ENCODE data around the gene PAQR3. TPM values are rescaled to one million over a fixed set of nuclear protein-coding genes. Genes with fewer than 3 reads are reported as not detected.

Gene PAQR3
- total and polyA plus RNA-seq, 9 of the 15 experiments (the other 6 are each of a cell fraction or from before 2014, with no cell fraction given): 10.7 to 77.1 (median 31.6) TPM

DNA sequence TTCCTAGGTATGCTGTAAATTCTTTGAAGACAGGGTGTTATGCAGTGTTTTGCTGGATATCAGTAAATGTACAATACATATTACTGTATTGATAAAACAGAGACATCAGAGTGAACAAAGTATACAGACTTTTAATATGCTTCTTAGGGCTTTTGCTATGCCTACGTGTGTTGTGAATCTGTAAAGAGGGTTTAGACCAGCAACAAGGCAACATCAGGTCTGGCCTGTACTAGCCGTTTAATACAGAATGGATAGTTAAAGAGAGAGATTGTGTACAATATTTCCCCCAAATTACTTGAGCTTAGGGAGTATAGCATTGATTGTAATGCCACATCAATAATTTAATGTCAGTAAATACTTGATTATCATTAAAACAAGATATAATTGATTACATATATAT lies 75.2 kb downstream of the PAQR3 start:
- H3K36me3 ChIP-seq (ENCODE audit: control insufficient read depth, insufficient read depth, low read length): peaks cover 91% of the 10 kb centered on the region
- no peak overlapping the region for H2AFZ ChIP-seq (ENCODE audit: low read depth, low read length)
- H3K9ac ChIP-seq (ENCODE audit: insufficient read depth in 1 of 2, low read depth in 2 of 2, low read length in 2 of 2): no peak overlapping the region
- H3K27me3 ChIP-seq (ENCODE audit: control insufficient read depth in 2 of 2, insufficient read depth in 2 of 2, low read length in 2 of 2): no peaks in the 10 kb centered on the region
- H3K4me2 ChIP-seq (ENCODE audit: insufficient read depth, low read length): no peak overlapping the region
- CTCF ChIA-PET (ENCODE audit: low intra/inter-chr PET ratio): interaction anchor here (1.2 kb wide), 2 partner anchors 220 to 251 kb away, joined by 3 to 8 read pairs; no protein-coding TSS in a partner anchor
- TF ChIP-seq IFI16 (CRISPR knock-in tag; IDR thresholded peaks at IDR 0.05): no peak
- TF ChIP-seq, protein P1, sequence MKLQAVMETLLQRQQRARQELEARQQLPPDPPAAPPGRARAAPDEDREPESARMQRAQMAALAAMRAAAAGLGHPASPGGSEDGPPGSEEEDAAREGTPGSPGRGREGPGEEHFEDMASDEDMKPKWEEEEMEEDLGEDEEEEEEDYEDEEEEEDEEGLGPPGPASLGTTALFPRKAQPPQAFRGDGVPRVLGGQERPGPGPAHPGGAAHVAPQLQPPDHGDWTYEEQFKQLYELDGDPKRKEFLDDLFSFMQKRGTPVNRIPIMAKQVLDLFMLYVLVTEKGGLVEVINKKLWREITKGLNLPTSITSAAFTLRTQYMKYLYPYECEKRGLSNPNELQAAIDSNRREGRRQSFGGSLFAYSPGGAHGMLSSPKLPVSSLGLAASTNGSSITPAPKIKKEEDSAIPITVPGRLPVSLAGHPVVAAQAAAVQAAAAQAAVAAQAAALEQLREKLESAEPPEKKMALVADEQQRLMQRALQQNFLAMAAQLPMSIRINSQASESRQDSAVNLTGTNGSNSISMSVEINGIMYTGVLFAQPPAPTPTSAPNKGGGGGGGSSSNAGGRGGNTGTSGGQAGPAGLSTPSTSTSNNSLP (IDR thresholded peaks at IDR 0.05; ENCODE audit: borderline replicate concordance, low read depth, low read length): peak; percentile 5; the same call in 1 of the 2 replicates
- BruUV-seq (replicated peaks): no TSS peak
- H3K4me3 ChIP-seq: no peak overlapping the region
- intact Hi-C loops (cut with micrococcal nuclease) (loop anchor here (1.0 to 10.0 kb wide), 4 partner anchors 87 to 339 kb away; partner anchors contain the start of gene BMP2K), in situ Hi-C loops (cut with MboI) (no loop called here)
- H3K79me2 ChIP-seq (ENCODE audit: control insufficient read depth, insufficient read depth, low read length): peaks cover 48% of the 10 kb centered on the region
- POLR2A ChIA-PET: interaction anchor here (0.7 kb wide), 1 partner anchor 245 kb away, joined by 3 read pairs; no protein-coding TSS in a partner anchor
- 85% methylated on average over 2 of the region's 2 CpGs for WGBS (ENCODE audit: insufficient coverage, low coverage, missing lambda C conversion rate)
- FAIRE-seq (no peak), ATAC-seq (peak; percentile 53; the same call in 1 of the 3 replicates), DNase-seq (ENCODE audit: extremely low read depth in 1 of 4, low spot score in 3 of 4) (no peak)
- H3K4me1 ChIP-seq (replicated peaks in 1 of 2; ENCODE audit: control insufficient read depth in 2 of 2, insufficient read depth in 2 of 2, low read length in 2 of 2): no peaks in the 10 kb centered on the region
- no peaks in the 10 kb centered on the region for H4K20me1 ChIP-seq (replicated peaks; ENCODE audit: control insufficient read depth, insufficient read depth, low read length)
- no peak overlapping the region for H3K27ac ChIP-seq (ENCODE audit: extremely low read depth, low read depth, low read length)
- no peaks in the 10 kb centered on the region for H3K9me1 ChIP-seq (ENCODE audit: control insufficient read depth, insufficient read depth, low read length)
- no peaks in the 10 kb centered on the region for H3K9me3 ChIP-seq (replicated peaks; ENCODE audit: control insufficient read depth, insufficient read depth, low read depth, low read length)

All from K562 (cell line).